Measurements from ENCODE around the gene TTL.
A peak's percentile ranks its signal among the peaks of the same experiment; 100 is the strongest.
"Not testable (repeated sequence)": the region's sequence is repeated elsewhere in the genome, so short reads cannot be mapped to it uniquely, and the experiment has no call there.

Gene TTL

GRCh38 chr2:112474844-112475486 lies 7.0 kb upstream of the TTL start:
- DNase-seq (ENCODE audit: low read depth in 2 of 2): no peak

- no peak for DNase-seq (ENCODE audit: low read depth in 2 of 2)
These were observed 5.5 kb upstream of the TTL start for GRCh38 chr2:112476434-112476833.

- no peak for DNase-seq (ENCODE audit: low read depth in 2 of 2)
These were observed 1.4 kb upstream of the TTL start for GRCh38 chr2:112480530-112481049.

- DNase-seq (ENCODE audit: low read depth in 2 of 2): peak; percentile 72 to 77
These were observed 867 bp upstream of the TTL start for GRCh38 chr2:112481050-112481527.

- DNase-seq (ENCODE audit: low read depth in 2 of 2): peak; percentile 21 to 36
These were observed 519 bp downstream of the TTL start for GRCh38 chr2:112482309-112483041.

GRCh38 chr2:112483042-112483473 lies 1.1 kb downstream of the TTL start:
- no peak for DNase-seq (ENCODE audit: low read depth in 2 of 2)

GRCh38 chr2:112483831-112484230 lies 1.9 kb downstream of the TTL start:
- no peak for DNase-seq (ENCODE audit: low read depth in 2 of 2)

- no peak for DNase-seq (ENCODE audit: low read depth in 2 of 2)
These were observed 3.9 kb downstream of the TTL start for GRCh38 chr2:112485849-112486248.

GRCh38 chr2:112486895-112487294 lies 4.9 kb downstream of the TTL start:
- no peak for DNase-seq (ENCODE audit: low read depth in 2 of 2)

GRCh38 chr2:112487444-112487961 lies 5.5 kb downstream of the TTL start:
- DNase-seq (ENCODE audit: low read depth in 2 of 2): no peak

- DNase-seq (ENCODE audit: low read depth in 2 of 2): no peak
These were observed 6.2 kb downstream of the TTL start for GRCh38 chr2:112488201-112488600.

- no peak for DNase-seq (ENCODE audit: low read depth in 2 of 2)
These were observed 10.0 kb downstream of the TTL start for GRCh38 chr2:112491946-112492345.

- DNase-seq (ENCODE audit: low read depth in 2 of 2): no peak
These were observed 11.1 kb downstream of the TTL start for GRCh38 chr2:112493048-112493447.

- no peak for DNase-seq (ENCODE audit: low read depth in 2 of 2)
These were observed 12.1 kb downstream of the TTL start for GRCh38 chr2:112493858-112494648.

GRCh38 chr2:112494828-112495227 lies 12.9 kb downstream of the TTL start:
- no peak for DNase-seq (ENCODE audit: low read depth in 2 of 2)

- not testable (repeated sequence) for DNase-seq (ENCODE audit: low read depth in 2 of 2)
These were observed 13.9 kb downstream of the TTL start for GRCh38 chr2:112495878-112496277.

GRCh38 chr2:112500850-112501484 lies 19.0 kb downstream of the TTL start:
- DNase-seq (ENCODE audit: low read depth in 2 of 2): peak in 1 of 2 donors; percentile 29

GRCh38 chr2:112509239-112509998 lies 27.5 kb downstream of the TTL start:
- not testable (repeated sequence) for DNase-seq (ENCODE audit: low read depth in 2 of 2)

- DNase-seq (ENCODE audit: low read depth in 2 of 2): no peak
These were observed 34.8 kb downstream of the TTL start for GRCh38 chr2:112516801-112517200.

GRCh38 chr2:112518807-112519206 lies 36.9 kb downstream of the TTL start:
- no peak for DNase-seq (ENCODE audit: low read depth in 2 of 2)

- DNase-seq (ENCODE audit: low read depth in 2 of 2): no peak
These were observed 37.5 kb downstream of the TTL start for GRCh38 chr2:112519506-112519905.
